PC-9 (cell line): ENCODE results near the gene TSPEAR. TPM values are rescaled to one million over a fixed set of nuclear protein-coding genes. Genes with fewer than 3 reads are reported as not detected.

Experiments
- BruUV-seq: library from RNA; stranded (reverse); fragments of 400-500 nt; replicated peaks from 2 replicates; lab custom pipeline; 2021; lab: Mats Ljungman, UMichigan
- CTCF ChIA-PET: fragments of 300-600 bp; sonication (Branson Sonifier 250); formaldehyde crosslinking; loops from one replicate; lab custom pipeline; 2022; ENCODE audit warnings: antibody characterized with exemption; lab: Charles Lee
- POLR2A ChIA-PET: fragments of 300-600 bp; sonication (Branson Sonifier 250); formaldehyde crosslinking; loops from one replicate; lab custom pipeline; 2022; ENCODE audit warnings: antibody characterized with exemption; ENCODE audit not compliant: unreplicated experiment; lab: Charles Lee
- DNase-seq, 2 experiments: peaks; one replicate each; pipeline versions ENCODE4 v3.0.0 to v3.0.0-alpha.2; 2015 to 2022; ENCODE audit warnings: mixed read lengths in 1 of 2
- H2AFZ ChIP-seq: fragments of 200-600 bp; sonication (generic); 2 replicates; pipeline ENCODE4 v1.8.1; 2017; ENCODE audit warnings: antibody characterized with exemption
- H3F3A ChIP-seq: fragments of 200-600 bp; sonication (generic); 2 replicates; pipeline ENCODE4 v1.8.1; 2017; ENCODE audit warnings: antibody characterized with exemption, mild to moderate bottlenecking, low read depth; ENCODE audit not compliant: insufficient read depth
- H3K27ac ChIP-seq: fragments of 200-600 bp; sonication (generic); 2 replicates; pipeline ENCODE4 v1.6.1; 2016; ENCODE audit warnings: mixed run types
- H3K27me3 ChIP-seq: fragments of 200-600 bp; sonication (generic); 2 replicates; pipeline ENCODE4 v1.6.1; 2016; ENCODE audit warnings: low read depth, mixed run types; ENCODE audit not compliant: insufficient read depth
- H3K36me3 ChIP-seq: fragments of 200-600 bp; sonication (generic); 2 replicates; pipeline ENCODE4 v1.6.1; 2016; ENCODE audit warnings: low read depth, mixed run types
- H3K4me1 ChIP-seq: fragments of 200-600 bp; sonication (generic); replicated peaks from 2 replicates; pipeline ENCODE4 v1.6.1; 2016; ENCODE audit warnings: mixed run types; ENCODE audit not compliant: insufficient read depth
- H3K4me2 ChIP-seq: fragments of 200-600 bp; sonication (generic); 2 replicates; pipeline ENCODE4 v1.6.1; 2017; ENCODE audit warnings: mixed run types
- H3K4me3 ChIP-seq: fragments of 200-600 bp; sonication (generic); 2 replicates; pipeline ENCODE4 v1.6.1; 2016; ENCODE audit warnings: mixed run types
- H3K79me2 ChIP-seq: fragments of 200-600 bp; sonication (generic); 2 replicates; pipeline ENCODE4 v1.6.1; 2017; ENCODE audit warnings: low read depth, mixed run types
- H3K9me2 ChIP-seq: fragments of 200-600 bp; sonication (generic); 2 replicates; pipeline ENCODE4 v1.8.1; 2017; ENCODE audit warnings: mild to moderate bottlenecking; ENCODE audit not compliant: insufficient read depth
- H3K9me3 ChIP-seq: fragments of 200-600 bp; sonication (generic); 2 replicates; pipeline ENCODE4 v1.8.1; 2016; ENCODE audit warnings: low read depth; ENCODE audit not compliant: insufficient read depth
- H4K20me1 ChIP-seq: fragments of 200-600 bp; sonication (generic); 2 replicates; pipeline ENCODE4 v1.8.1; 2017; ENCODE audit not compliant: insufficient read depth
- EZH2 ChIP-seq: fragments of 200-600 bp; sonication (generic); IDR thresholded peaks from 2 replicates; pipeline ENCODE4 v1.8.0; 2017; ENCODE audit warnings: antibody characterized with exemption, low read depth
- intact Hi-C: fragments of 100-400 bp; cut with micrococcal nuclease; formaldehyde crosslinking; loops from one replicate; pipeline ENCODE4 v1.10.0; 2022; ENCODE audit not compliant: unreplicated experiment
- total RNA-seq: library from RNA; stranded (reverse); gene quantifications from 2 replicates; pipeline ENCODE4 v1.2.3, GENCODE V29; 2021
- TF ChIP-seq, protein P1 (sequence below): fragments of 200-600 bp; sonication (generic); conservative IDR thresholded peaks from 2 replicates; pipeline ENCODE4 v1.6.1; 2017; ENCODE audit warnings: mixed run types, antibody characterized with exemption, mild to moderate bottlenecking, moderate library complexity

The TSPEAR gene
- total RNA-seq, 1 experiment from 2014 or later, result not detected

DNA sequence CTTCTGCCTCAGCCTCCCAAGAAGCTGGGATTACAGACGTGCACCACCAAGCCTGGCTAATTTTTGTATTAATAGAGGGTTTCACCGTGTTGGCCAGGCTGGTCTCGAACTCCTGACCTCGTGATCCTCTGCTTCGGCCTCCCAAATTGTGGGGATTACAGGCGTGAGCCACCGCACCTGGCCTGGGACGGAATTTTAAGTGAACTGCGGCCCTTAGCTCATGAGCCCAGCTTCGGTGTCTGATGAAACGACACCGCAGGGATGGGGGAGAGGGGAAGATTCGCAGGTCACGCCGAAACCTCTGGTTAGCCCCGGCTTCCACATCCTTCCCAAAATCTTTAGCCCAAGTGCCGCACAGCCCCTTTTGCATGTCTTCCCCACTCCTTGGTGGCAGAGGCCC, 217.0 kb downstream of the TSPEAR start:
- Histone ChIP-seq H3K27ac (no peak overlapping the region), H3F3A (no peaks in the 10 kb centered on the region), H3K27me3 (peaks cover 82% of the 10 kb centered on the region), H2AFZ (no peak overlapping the region), H3K4me1 (no peaks in the 10 kb centered on the region), H4K20me1 (no peaks in the 10 kb centered on the region), H3K4me2 (no peak overlapping the region), H3K36me3 (no peaks in the 10 kb centered on the region), H3K9me2 (no peaks in the 10 kb centered on the region), H3K79me2 (no peaks in the 10 kb centered on the region), H3K4me3 (no peak overlapping the region), H3K9me3 (no peaks in the 10 kb centered on the region)
- TF ChIP-seq, protein P1, sequence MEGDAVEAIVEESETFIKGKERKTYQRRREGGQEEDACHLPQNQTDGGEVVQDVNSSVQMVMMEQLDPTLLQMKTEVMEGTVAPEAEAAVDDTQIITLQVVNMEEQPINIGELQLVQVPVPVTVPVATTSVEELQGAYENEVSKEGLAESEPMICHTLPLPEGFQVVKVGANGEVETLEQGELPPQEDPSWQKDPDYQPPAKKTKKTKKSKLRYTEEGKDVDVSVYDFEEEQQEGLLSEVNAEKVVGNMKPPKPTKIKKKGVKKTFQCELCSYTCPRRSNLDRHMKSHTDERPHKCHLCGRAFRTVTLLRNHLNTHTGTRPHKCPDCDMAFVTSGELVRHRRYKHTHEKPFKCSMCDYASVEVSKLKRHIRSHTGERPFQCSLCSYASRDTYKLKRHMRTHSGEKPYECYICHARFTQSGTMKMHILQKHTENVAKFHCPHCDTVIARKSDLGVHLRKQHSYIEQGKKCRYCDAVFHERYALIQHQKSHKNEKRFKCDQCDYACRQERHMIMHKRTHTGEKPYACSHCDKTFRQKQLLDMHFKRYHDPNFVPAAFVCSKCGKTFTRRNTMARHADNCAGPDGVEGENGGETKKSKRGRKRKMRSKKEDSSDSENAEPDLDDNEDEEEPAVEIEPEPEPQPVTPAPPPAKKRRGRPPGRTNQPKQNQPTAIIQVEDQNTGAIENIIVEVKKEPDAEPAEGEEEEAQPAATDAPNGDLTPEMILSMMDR, result no peak
- TF ChIP-seq EZH2, result no peak
- intact Hi-C loops, result no loop called here
- CTCF ChIA-PET, result no interaction called here
- no TSS peak for BruUV-seq
- POLR2A ChIA-PET, result no interaction called here
- no peak for DNase-seq

DNA sequence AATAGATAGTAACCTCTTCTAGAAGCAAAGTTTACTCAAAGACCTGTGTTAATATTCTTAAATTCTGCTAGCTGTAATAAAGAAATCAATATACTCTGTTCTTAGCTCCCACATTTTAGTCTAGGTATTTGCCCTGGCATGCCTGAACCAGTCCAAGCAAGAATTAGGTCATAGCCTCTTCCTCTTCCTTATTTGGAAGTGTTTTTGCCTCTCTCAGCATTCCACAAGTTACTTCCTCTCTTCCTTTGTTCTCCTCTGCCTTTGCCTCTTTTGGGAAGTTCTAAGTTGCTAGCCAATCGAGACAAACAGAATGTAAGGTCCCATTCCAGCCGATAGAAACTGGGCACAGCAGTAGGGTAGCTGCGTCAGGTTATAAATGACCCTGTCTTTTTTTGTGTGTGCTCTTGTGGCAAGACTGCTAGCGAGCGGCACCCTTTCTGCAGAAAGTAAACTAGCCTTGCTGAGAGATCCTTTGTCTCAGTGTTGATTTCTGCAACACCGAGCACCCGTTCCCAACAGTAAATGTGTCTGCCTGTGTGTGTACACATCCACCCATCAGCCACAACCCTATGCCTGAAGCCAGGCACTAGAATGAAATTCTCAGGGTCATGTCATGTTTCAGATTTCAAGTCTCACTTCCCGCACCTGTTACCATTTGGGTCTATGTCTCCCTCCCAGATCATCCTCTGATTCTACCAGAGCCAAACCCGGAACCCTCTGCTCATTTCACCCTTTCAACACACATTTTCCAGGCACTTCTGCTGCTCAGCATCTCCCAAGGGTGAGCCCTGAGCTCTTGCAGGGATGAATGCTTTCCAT, 218.6 kb downstream of the TSPEAR start:
- BruUV-seq, result no TSS peak
- POLR2A ChIA-PET, result no interaction called here

DNA sequence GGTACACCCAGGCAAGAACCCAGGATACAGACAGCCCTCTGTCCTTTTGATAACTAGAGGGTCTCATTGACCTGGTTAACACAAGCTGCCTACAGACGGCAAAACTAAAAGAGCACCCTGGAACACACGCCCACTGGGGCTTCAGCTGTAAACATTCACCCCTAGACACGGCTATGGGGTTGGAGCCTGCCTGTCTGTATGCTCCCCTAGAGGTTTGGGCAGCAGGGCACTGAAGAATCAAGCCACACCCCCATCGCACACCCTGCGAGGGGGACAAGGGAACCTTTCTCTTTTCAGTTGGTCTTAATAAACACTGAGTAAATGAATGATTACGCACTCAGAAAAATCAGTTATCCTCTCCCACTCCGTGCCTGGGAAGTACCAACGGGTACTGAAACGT, 220.6 kb downstream of the TSPEAR start:
- no peak overlapping the region for H2AFZ ChIP-seq
- CTCF ChIA-PET, result no interaction called here
- H3K9me3 ChIP-seq, result no peaks in the 10 kb centered on the region
- H3K27ac ChIP-seq, result no peak overlapping the region
- H3K36me3 ChIP-seq, result no peaks in the 10 kb centered on the region
- no peaks in the 10 kb centered on the region for H4K20me1 ChIP-seq
- POLR2A ChIA-PET, result no interaction called here
- no peak for DNase-seq
- TF ChIP-seq, protein P1, result no peak
- no peak for TF ChIP-seq EZH2
- H3K4me1 ChIP-seq, result no peaks in the 10 kb centered on the region
- no peaks in the 10 kb centered on the region for H3F3A ChIP-seq
- no TSS peak for BruUV-seq
- no peaks in the 10 kb centered on the region for H3K9me2 ChIP-seq
- no peaks in the 10 kb centered on the region for H3K79me2 ChIP-seq
- peaks cover 53% of the 10 kb centered on the region for H3K27me3 ChIP-seq
- H3K4me3 ChIP-seq, result no peak overlapping the region
- intact Hi-C loops, result no loop called here
- no peak overlapping the region for H3K4me2 ChIP-seq

More for the DNA sequence above, 218.6 kb downstream of the TSPEAR start:
- no peaks in the 10 kb centered on the region for H3F3A ChIP-seq
- no peaks in the 10 kb centered on the region for H3K9me3 ChIP-seq
- H3K27me3 ChIP-seq, result peaks cover 73% of the 10 kb centered on the region
- H2AFZ ChIP-seq, result no peak overlapping the region
- H3K9me2 ChIP-seq, result no peaks in the 10 kb centered on the region
- no peak overlapping the region for H3K27ac ChIP-seq
- no peak for TF ChIP-seq EZH2
- TF ChIP-seq, protein P1, result no peak
- H3K36me3 ChIP-seq, result no peaks in the 10 kb centered on the region
- H3K4me3 ChIP-seq, result no peak overlapping the region
- CTCF ChIA-PET, result no interaction called here
- H3K4me1 ChIP-seq, result no peaks in the 10 kb centered on the region
- no peak overlapping the region for H3K4me2 ChIP-seq
- H3K79me2 ChIP-seq, result no peaks in the 10 kb centered on the region
- no peak for DNase-seq
- no peaks in the 10 kb centered on the region for H4K20me1 ChIP-seq
- intact Hi-C loops, result no loop called here
